GM10266 (cell line): Measurements from ENCODE around the gene RPUSD4.

Experiments
- DNase-seq: peaks from one replicate; pipeline ENCODE4 v3.0.0; 2012; ENCODE audit errors: extremely low spot score
- CTCF ChIP-seq: IDR thresholded peaks from 2 replicates; pipeline ENCODE4 v1.5.1; 2012; ENCODE audit warnings: mild to moderate bottlenecking, low read depth; ENCODE audit not compliant: control insufficient read depth, insufficient read depth; ENCODE audit errors: missing control alignments

Gene RPUSD4

GRCh38 chr11:126225295-126225665 lies 13.8 kb upstream of the RPUSD4 start:
- no peak for TF ChIP-seq CTCF
- no peak for DNase-seq

- TF ChIP-seq CTCF: no peak
- DNase-seq: no peak
Observed at GRCh38 chr11:126224647-126225294, 13.3 kb upstream of the RPUSD4 start.

- no peak for DNase-seq
Observed at GRCh38 chr11:126219547-126219946, 8.1 kb upstream of the RPUSD4 start.

GRCh38 chr11:126217491-126217890 lies 6.0 kb upstream of the RPUSD4 start:
- TF ChIP-seq CTCF: no peak
- DNase-seq: no peak

More at GRCh38 chr11:126219547-126219946, 8.1 kb upstream of the RPUSD4 start:
- TF ChIP-seq CTCF: no peak

GRCh38 chr11:126216526-126217305 lies 5.3 kb upstream of the RPUSD4 start:
- no peak for TF ChIP-seq CTCF
- no peak for DNase-seq

- no peak for TF ChIP-seq CTCF
- no peak for DNase-seq
Observed at GRCh38 chr11:126214841-126215240, 3.4 kb upstream of the RPUSD4 start.

GRCh38 chr11:126214441-126214840 lies 3.0 kb upstream of the RPUSD4 start:
- no peak for DNase-seq
- TF ChIP-seq CTCF: no peak
